ENCODE measurements around the gene CSE1L.
"Not testable (repeated sequence)": the region's sequence is repeated elsewhere in the genome, so short reads cannot be mapped to it uniquely, and the experiment has no call there.

Gene CSE1L

DNA sequence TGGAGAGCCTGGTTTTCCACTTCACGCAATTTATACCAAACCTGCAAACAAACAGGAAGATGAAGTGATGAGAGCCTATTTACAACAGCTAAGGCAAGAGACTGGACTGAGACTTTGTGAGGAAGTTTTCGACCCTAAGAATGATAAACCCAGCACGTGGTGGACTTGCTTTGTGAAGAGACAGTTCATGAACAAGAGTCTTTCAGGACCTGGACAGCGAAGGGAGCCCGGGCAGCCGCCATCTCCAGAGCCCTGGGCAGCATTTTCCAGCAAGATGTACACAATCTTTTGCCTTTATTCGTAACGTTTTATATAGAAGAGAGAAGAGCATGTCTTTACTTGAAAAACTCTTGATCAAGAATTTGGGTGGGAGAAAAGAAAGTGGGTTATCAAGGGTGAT, 88.7 kb downstream of the CSE1L start:
- not testable (repeated sequence) for DNase-seq

DNA sequence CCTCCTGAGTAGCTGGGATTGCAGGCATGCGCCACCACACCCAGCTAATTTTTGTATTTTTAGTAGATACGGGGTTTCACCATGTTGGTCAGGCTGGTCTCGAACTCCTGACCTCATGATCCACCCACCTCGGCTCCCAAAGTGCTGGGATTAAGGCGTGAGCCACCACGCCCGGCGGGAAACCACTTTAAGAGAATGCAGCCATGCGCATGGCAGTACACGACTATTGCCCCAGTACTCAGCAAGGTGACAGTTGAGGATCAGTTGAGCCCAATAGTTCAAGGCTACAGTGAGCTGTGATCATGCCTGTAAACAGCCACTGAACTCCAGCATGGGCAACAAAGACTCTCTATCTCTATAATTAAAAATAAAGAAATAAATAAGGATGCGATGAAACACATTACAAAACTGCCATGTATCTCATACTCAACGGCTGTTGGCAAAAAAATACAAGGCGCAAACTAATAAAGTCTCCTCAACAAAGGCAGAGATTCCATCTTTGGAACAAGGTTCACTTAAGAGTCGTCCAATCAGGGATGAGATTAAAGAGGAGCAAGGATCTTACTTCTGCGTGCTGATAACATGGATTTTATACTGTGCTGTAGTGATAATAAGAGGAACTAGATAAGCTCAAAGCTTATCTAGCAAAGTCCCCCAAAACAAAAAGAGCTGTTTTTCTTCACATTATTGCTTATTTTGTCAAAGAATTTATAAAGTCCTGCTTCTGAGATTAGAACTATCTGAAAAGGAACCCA, 90.9 kb downstream of the CSE1L start:
- no peak for DNase-seq

GRCh38 chr20:49138431-49138830, 92.3 kb downstream of the CSE1L start:
- no peak for DNase-seq

DNA sequence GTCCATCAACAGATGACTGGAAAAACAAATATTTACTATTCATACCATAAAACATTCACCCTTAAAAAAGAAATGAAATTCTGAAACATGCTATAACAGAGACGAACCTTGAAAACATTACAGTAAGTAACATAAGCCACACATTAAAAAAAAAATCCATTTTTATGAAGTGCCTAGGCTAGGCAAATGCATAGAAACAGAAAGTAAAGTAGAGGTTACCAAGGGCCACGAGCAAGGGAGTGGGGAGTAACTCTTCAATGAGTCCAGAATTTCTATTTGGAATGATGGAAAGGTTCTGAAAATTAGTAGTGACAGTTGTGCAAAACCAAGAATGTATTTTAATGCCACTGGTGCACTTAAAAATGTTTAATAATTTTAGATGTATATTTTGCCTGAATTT, 94.3 kb downstream of the CSE1L start:
- DNase-seq: no peak

- no peak for DNase-seq
These were observed 94.7 kb downstream of the CSE1L start for GRCh38 chr20:49140834-49141233.

All from stimulated activated CD4-positive, alpha-beta T cell treated with anti-CD3 and anti-CD28 coated beads, Interleukin-2, amount 100 ng/mL, for 48 hours (primary cell).